ENCODE measurements around the gene SYN1.

DNA sequence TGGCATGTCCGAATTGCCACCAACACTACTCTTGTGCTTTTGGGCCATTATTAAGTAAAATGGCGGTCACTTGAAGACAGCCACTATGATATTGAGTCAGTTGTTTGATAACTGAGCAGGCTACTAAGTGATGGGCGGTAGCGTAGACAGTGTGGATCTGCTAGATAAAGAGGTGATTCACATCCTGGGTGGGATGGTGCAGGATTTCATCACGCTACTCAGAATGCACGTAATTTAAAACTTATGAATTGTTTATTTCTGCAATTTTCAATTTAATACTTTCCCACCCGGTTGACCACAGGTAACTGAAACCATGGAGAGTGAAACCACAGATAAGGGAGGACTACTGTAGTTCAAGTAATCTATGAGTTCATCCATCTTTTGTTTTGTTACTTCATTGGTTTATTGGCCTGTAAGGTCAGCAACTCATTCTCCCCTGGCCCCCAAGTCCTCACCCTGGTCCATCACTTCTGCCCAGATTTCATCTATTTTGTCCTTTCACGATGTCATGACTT is 55.8 kb downstream of the SYN1 start:
- TF ChIP-seq, protein P1, sequence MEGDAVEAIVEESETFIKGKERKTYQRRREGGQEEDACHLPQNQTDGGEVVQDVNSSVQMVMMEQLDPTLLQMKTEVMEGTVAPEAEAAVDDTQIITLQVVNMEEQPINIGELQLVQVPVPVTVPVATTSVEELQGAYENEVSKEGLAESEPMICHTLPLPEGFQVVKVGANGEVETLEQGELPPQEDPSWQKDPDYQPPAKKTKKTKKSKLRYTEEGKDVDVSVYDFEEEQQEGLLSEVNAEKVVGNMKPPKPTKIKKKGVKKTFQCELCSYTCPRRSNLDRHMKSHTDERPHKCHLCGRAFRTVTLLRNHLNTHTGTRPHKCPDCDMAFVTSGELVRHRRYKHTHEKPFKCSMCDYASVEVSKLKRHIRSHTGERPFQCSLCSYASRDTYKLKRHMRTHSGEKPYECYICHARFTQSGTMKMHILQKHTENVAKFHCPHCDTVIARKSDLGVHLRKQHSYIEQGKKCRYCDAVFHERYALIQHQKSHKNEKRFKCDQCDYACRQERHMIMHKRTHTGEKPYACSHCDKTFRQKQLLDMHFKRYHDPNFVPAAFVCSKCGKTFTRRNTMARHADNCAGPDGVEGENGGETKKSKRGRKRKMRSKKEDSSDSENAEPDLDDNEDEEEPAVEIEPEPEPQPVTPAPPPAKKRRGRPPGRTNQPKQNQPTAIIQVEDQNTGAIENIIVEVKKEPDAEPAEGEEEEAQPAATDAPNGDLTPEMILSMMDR (IDR thresholded peaks at IDR 0.05), result no peak
- TF ChIP-seq POLR2A (IDR thresholded peaks at IDR 0.05), result no peak
- TF ChIP-seq EP300 (IDR thresholded peaks at IDR 0.05), result no peak
- TF ChIP-seq POLR2AphosphoS5 (IDR thresholded peaks at IDR 0.05), result no peak
